OCI-LY1 (cell line): Measurements from ENCODE around the gene CARMIL1.

Source experiments
- EZH2 ChIP-seq: fragments of 200-600 bp; sonication (generic), shearing (Covaris generic); IDR thresholded peaks from 2 replicates; pipeline ENCODE4 v1.8.0; 2017; ENCODE audit warnings: borderline replicate concordance, mixed run types, mild to moderate bottlenecking, antibody characterized with exemption, low read length, moderate library complexity, mixed read lengths
- TF ChIP-seq, protein P1 (sequence below): fragments of 200-600 bp; sonication (generic), shearing (Covaris generic); IDR thresholded peaks from 2 replicates; pipeline ENCODE4 v1.5.1; 2017; ENCODE audit warnings: mild to moderate bottlenecking, antibody characterized with exemption, low read length, moderate library complexity, mixed read lengths

DNA sequence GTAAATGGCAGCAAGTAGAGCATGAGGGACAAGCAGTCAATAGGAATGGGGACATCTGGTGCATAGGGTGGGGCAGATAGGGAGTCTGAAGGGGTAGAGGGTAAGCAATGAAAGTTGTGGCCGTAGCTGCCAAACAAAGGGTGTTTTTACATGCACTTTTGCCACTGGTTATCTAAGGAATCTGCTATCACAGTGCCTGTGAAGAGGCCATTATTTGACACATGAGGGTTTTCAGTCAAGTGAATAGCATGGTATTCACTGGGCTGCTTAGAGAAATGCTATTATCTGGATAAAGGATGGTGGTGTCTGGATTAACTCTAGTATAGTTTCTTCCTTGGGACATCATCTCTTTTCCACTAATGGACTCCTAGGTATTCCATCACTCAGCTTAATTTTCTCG is 118.2 kb downstream of the CARMIL1 start:
- TF ChIP-seq, protein P1, sequence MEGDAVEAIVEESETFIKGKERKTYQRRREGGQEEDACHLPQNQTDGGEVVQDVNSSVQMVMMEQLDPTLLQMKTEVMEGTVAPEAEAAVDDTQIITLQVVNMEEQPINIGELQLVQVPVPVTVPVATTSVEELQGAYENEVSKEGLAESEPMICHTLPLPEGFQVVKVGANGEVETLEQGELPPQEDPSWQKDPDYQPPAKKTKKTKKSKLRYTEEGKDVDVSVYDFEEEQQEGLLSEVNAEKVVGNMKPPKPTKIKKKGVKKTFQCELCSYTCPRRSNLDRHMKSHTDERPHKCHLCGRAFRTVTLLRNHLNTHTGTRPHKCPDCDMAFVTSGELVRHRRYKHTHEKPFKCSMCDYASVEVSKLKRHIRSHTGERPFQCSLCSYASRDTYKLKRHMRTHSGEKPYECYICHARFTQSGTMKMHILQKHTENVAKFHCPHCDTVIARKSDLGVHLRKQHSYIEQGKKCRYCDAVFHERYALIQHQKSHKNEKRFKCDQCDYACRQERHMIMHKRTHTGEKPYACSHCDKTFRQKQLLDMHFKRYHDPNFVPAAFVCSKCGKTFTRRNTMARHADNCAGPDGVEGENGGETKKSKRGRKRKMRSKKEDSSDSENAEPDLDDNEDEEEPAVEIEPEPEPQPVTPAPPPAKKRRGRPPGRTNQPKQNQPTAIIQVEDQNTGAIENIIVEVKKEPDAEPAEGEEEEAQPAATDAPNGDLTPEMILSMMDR: no peak
- TF ChIP-seq EZH2: no peak
